C4-2B (cell line): Measurements from ENCODE around the gene MRPL20.
"Not testable (repeated sequence)": the region's sequence is repeated elsewhere in the genome, so short reads cannot be mapped to it uniquely, and the experiment has no call there.

ENCODE experiments used
- H3K27ac ChIP-seq: fragments of 450-650 bp; 2 replicates; pipeline ENCODE4 v1.5.1; 2017
- ZFX ChIP-seq: fragments of 450-650 bp; IDR thresholded peaks from 2 replicates; pipeline ENCODE4 v1.6.1; 2017
- TF ChIP-seq, protein P1 (sequence below): fragments of 450-650 bp; conservative IDR thresholded peaks from 2 replicates; pipeline ENCODE4 v1.5.1; 2017; ENCODE audit warnings: mild to moderate bottlenecking

The MRPL20 gene

DNA sequence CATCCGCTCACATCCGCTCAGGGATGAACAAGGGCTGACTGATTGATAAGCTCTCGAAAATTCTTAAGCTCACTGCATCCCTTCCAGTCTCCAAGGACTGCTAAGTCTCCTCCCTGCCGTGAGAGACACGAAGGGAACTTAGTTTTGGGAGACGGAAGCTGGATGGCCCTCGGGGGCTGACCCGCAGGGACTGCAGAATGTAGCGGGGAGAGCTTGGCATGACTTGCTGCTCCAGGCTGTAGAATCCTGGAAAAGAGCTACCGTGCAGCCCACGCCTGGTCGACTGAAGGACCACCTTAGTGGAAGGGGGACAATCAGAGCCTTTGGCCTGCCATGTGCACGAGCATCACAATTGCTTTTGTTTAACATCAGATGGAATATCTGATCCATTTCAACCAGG is 8.7 kb upstream of the MRPL20 start:
- TF ChIP-seq, protein P1, sequence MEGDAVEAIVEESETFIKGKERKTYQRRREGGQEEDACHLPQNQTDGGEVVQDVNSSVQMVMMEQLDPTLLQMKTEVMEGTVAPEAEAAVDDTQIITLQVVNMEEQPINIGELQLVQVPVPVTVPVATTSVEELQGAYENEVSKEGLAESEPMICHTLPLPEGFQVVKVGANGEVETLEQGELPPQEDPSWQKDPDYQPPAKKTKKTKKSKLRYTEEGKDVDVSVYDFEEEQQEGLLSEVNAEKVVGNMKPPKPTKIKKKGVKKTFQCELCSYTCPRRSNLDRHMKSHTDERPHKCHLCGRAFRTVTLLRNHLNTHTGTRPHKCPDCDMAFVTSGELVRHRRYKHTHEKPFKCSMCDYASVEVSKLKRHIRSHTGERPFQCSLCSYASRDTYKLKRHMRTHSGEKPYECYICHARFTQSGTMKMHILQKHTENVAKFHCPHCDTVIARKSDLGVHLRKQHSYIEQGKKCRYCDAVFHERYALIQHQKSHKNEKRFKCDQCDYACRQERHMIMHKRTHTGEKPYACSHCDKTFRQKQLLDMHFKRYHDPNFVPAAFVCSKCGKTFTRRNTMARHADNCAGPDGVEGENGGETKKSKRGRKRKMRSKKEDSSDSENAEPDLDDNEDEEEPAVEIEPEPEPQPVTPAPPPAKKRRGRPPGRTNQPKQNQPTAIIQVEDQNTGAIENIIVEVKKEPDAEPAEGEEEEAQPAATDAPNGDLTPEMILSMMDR: no peak
- TF ChIP-seq ZFX: no peak
- H3K27ac ChIP-seq: no peak overlapping the region

DNA sequence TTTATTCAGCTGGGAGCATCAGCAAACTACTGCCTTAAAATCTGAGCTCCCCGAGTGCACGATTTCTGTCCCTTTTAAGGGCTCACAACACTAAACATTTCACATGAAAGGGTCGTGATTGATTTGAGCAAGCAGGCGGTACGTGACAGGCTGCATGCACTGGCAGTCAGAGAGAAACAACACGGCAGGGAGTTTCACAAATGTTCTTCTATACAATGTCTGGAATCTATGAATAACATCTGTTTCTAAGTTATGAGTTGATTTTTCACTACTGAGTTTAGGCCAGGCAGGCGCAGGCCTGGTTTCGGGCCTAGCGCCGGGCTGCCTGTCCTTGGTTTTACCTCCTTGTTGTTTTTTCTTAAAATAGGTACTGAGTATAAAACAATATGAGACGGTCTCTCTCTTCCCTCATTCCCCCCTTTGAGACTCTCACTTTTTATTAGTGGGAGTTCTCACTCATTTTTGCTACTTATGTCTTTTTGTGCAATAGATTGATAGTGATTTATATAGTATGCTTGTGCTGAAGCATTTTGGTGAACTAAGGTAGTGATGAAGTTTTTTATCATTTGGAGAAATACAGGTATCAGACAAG is 5.3 kb upstream of the MRPL20 start:
- not testable (repeated sequence) for H3K27ac ChIP-seq

DNA sequence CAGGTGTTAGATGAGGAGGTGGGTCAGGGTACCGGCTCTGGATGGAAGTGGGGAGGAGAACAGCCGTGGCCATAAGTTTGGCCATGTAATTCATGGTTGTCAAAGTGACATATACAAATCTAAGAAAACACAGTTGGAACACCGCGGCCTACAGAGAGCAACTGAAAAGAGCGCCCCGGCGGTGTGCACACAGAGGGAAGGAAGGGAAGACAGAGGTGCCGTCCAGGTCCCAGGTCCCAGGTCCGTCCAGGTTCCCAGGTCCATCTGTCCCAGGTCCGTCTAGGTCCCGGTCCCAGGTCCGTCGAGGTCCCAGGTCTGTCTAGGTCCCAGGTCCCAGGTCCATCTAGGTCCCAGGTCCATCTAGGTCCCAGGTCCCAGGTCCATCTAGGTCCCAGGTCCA is 4.5 kb upstream of the MRPL20 start:
- TF ChIP-seq ZFX: no peak
- TF ChIP-seq, protein P1: no peak
- no peak overlapping the region for H3K27ac ChIP-seq

DNA sequence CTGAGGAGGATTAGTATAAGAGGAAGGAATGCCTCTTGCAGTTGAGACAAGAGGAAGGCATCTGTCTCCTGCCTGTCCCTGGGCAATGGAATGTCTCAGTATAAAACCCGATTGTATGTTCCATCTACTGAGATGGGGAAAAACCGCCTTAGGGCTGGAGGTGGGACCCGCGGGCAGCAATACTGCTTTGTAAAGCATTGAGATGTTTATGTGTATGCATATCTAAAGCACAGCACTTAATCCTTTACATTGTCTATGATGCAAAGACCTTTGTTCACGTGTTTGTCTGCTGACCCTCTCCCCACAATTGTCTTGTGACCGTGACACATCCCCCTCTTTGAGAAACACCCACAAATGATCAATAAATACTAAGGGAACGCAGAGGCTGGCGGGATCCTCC is 3.1 kb upstream of the MRPL20 start:
- not testable (repeated sequence) for H3K27ac ChIP-seq

DNA sequence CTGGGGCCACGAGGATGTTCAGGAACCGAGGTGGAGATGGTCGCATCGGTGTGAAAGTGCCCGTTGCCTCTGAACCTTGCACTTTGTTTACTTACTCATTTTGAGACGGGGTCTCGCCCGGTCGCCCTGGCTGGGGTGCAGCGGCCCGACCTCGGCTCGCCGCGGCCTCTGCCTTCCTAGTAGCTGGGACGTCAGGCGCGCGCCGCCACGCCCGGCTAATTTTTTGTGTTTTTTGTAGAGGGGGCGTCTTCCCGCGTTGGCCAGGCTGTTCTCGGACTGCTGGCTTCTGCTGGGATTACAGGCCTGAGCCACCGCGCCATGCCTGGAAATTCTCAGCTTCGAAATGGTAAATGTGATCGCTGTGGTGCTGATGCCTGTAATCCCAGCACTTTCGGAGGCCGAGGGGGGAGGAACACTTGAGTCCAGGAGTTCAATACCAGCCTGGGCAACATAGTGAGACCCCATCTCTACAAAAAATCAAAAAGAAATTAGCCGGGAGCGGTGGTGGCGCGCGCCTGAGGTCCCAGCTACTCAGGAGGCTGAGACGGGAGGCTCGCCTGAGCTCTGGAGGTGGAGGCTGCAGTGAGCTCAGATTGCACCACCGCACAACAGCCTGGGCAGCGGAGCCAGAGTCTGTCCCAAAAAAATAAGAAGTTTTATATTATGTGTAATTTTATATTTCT is 684 bp upstream of the MRPL20 start:
- TF ChIP-seq ZFX: peak; percentile 49
- TF ChIP-seq, protein P1: no peak
- peak overlapping the region; percentile 93 for H3K27ac ChIP-seq

DNA sequence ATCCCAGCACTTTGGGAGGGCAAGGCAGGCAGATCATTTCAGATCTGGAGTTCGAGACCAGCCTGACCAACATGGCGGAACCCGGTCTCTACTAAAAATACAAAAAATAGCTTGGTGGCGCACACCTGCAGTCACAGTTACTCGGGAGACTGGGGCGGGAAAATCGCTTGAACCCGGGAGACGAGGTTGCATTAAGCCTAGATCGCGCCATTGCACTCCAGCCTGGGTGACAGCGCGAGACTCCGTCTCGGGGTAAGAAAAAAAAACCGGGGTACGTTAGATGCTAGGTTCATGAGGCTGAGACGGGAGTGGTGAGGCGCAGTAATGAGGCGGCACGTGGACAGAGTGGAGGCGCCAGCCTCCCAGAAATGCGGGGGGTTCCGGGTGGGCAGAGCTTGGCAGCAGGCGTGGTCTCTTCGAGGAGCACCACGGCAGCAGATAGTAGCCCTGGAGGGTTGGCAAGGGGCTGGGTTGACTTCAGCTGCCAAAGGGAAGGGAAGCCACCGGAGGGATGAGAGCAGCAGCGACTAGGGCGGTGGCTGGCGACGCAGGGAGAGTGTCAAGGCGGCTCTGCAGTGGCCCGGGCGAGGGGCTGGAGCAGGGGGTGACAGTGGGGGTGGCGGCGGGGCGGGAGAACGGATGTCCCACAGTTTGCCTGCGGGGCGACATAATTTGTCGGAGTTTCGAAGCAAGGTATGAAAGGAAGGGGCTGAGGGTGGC is 832 bp downstream of the MRPL20 start:
- H3K27ac ChIP-seq: peak overlapping the region; percentile 93
- no peak for TF ChIP-seq ZFX
- TF ChIP-seq, protein P1: no peak

DNA sequence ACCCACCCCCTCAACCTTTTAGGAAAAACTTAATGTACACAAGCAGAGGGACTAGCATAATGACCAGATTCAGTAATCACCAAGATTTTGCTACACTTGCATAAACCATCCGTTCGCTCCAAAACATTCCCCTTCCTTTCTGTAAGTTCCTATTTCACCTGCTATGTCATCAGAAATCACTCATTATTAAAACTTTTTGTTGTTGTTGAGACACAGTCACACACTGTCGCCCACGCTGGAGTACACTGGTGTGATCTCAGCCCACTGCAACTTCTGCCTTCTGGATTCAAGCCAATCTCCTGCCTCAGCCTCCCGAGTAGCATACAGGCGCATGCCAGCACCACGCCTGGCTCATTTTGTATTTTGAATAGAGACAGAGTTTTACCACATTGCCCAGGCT is 3.4 kb downstream of the MRPL20 start:
- TF ChIP-seq ZFX: no peak
- TF ChIP-seq, protein P1: no peak
- H3K27ac ChIP-seq: no peak overlapping the region

DNA sequence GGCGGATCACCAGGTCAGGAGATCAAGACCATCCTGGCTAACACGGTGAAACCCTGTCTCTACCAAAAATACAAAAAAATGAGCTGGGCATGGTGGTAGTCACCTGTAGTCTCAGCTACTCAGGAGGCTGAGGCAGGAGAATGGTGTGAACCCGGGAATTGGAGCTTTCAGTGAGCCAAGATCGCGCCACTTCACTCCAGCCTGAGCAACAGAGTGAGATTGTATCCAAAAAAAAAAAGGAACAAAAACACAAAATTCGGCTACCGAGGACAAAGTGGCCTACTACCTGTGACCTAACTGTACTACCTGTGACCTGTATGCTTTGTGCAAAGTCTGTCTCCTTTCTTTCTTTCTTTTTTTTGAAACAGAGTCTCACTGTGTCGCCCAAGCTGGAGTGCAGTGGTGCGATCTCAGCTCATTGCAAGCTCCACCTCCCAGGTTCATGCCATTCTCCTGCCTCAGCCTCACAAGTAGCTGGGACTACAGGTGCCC is 4.1 kb downstream of the MRPL20 start:
- H3K27ac ChIP-seq: not testable (repeated sequence)
